Astrocyte (in vitro differentiated cells and primary cell): ENCODE results near the gene HSD17B2. TPM values are rescaled to one million over a fixed set of nuclear protein-coding genes. Genes with fewer than 3 reads are reported as not detected.

ENCODE experiments used
- DNase-seq: peaks from one replicate; pipeline ENCODE4 v3.0.0-alpha.2; 2010; ENCODE audit warnings: low read depth
- FAIRE-seq: peaks from 2 replicates; lab custom pipeline; 2011; peaks lifted over from hg19 to GRCh38; lab: Jason Lieb, UNC
- H2AFZ ChIP-seq: 2 replicates; pipeline ENCODE4 v1.6.0; 2012; ENCODE audit warnings: low read depth, low read length, inconsistent platforms
- H3K27ac ChIP-seq: 2 replicates; pipeline ENCODE4 v1.5.1; 2011; ENCODE audit warnings: low read depth, low read length, inconsistent platforms
- H3K27me3 ChIP-seq: 2 replicates; pipeline ENCODE4 v1.6.0; 2011; ENCODE audit warnings: low read length, inconsistent platforms; ENCODE audit not compliant: insufficient read depth
- H3K36me3 ChIP-seq: 2 replicates; pipeline ENCODE4 v1.5.1; 2011; ENCODE audit warnings: low read length, inconsistent platforms; ENCODE audit not compliant: insufficient read depth
- H3K4me1 ChIP-seq: 2 replicates; pipeline ENCODE4 v1.5.1; 2011; ENCODE audit warnings: low read length, inconsistent platforms; ENCODE audit not compliant: insufficient read depth
- H3K4me2 ChIP-seq: 2 replicates; pipeline ENCODE4 v1.6.0; 2012; ENCODE audit warnings: low read length, inconsistent platforms
- H3K4me3 ChIP-seq: 2 replicates; pipeline ENCODE4 v1.5.1; 2011; ENCODE audit warnings: low read depth, mild to moderate bottlenecking, low read length, inconsistent platforms; ENCODE audit not compliant: insufficient read depth
- H3K79me2 ChIP-seq: 2 replicates; pipeline ENCODE4 v1.6.0; 2012; ENCODE audit warnings: mild to moderate bottlenecking, low read length, inconsistent platforms; ENCODE audit not compliant: insufficient read depth
- H3K9ac ChIP-seq: 2 replicates; pipeline ENCODE4 v1.6.0; 2012; ENCODE audit warnings: mild to moderate bottlenecking, low read length, inconsistent platforms
- H3K9me3 ChIP-seq: 2 replicates; pipeline ENCODE4 v1.5.1; 2012; ENCODE audit warnings: low read depth, mild to moderate bottlenecking, low read length, inconsistent platforms; ENCODE audit not compliant: insufficient read depth
- H4K20me1 ChIP-seq: 2 replicates; pipeline ENCODE4 v1.6.0; 2012; ENCODE audit warnings: low read length, inconsistent platforms; ENCODE audit not compliant: insufficient read depth
- H3K27ac Mint-ChIP-seq: one replicate; pipeline ENCODE4 v1.8.0; 2021; ENCODE audit warnings: mild to moderate bottlenecking, mixed read lengths; ENCODE audit not compliant: unreplicated experiment
- H3K27me3 Mint-ChIP-seq: one replicate; pipeline ENCODE4 v1.8.0; 2021; ENCODE audit warnings: low read depth, mixed read lengths; ENCODE audit not compliant: unreplicated experiment
- H3K36me3 Mint-ChIP-seq: one replicate; pipeline ENCODE4 v1.8.0; 2021; ENCODE audit warnings: low read depth, mixed read lengths; ENCODE audit not compliant: unreplicated experiment
- H3K4me1 Mint-ChIP-seq: one replicate; pipeline ENCODE4 v1.8.0; 2021; ENCODE audit warnings: low read depth, mixed read lengths; ENCODE audit not compliant: unreplicated experiment
- H3K4me3 Mint-ChIP-seq: one replicate; pipeline ENCODE4 v1.8.0; 2021; ENCODE audit warnings: mild to moderate bottlenecking, moderate library complexity, mixed read lengths; ENCODE audit not compliant: unreplicated experiment
- H3K9me3 Mint-ChIP-seq: one replicate; pipeline ENCODE4 v1.8.0; 2021; ENCODE audit warnings: mild to moderate bottlenecking, mixed read lengths; ENCODE audit not compliant: unreplicated experiment
- CTCF ChIP-seq: IDR thresholded peaks from 2 replicates; pipeline ENCODE4 v1.5.1; 2011; ENCODE audit warnings: low read depth, mild to moderate bottlenecking, inconsistent platforms, low read length, moderate library complexity; ENCODE audit not compliant: insufficient read depth
- EZH2 ChIP-seq: IDR thresholded peaks from 2 replicates; pipeline ENCODE4 v1.6.1; 2012; ENCODE audit warnings: mild to moderate bottlenecking, low read length, inconsistent platforms; ENCODE audit not compliant: insufficient read depth
- total RNA-seq: library from RNA; stranded (reverse); gene quantifications from 2 replicates; pipeline ENCODE4 v1.2.1, GENCODE V29; 2021

HSD17B2 gene
- total RNA-seq, 1 donor from 2014 or later: 0.20 TPM

- FAIRE-seq (no peak), DNase-seq (no peak)
- Mint-ChIP-seq H3K36me3 (peaks cover 2% of the 10 kb centered on the region), H3K27ac (peak overlapping the region; percentile 30), H3K4me1 (peaks cover 4% of the 10 kb centered on the region), H3K4me3 (no peak overlapping the region), H3K27me3 (peaks cover 41% of the 10 kb centered on the region), H3K9me3 (peaks cover 1% of the 10 kb centered on the region)
- Histone ChIP-seq H3K9ac (no peak overlapping the region), H3K4me2 (no peak overlapping the region), H2AFZ (no peak overlapping the region), H3K4me1 (no peaks in the 10 kb centered on the region), H3K36me3 (no peaks in the 10 kb centered on the region), H3K9me3 (no peaks in the 10 kb centered on the region), H4K20me1 (no peaks in the 10 kb centered on the region), H3K4me3 (no peak overlapping the region), H3K27ac (no peak overlapping the region), H3K79me2 (no peaks in the 10 kb centered on the region), H3K27me3 (no peaks in the 10 kb centered on the region)
- no peak for TF ChIP-seq CTCF
- no peak for TF ChIP-seq EZH2
These were observed 50.1 kb downstream of the HSD17B2 start for GRCh38 chr16:82085011-82085779.

- no peak overlapping the region for H3K9ac ChIP-seq
- peaks cover 28% of the 10 kb centered on the region for H3K27me3 Mint-ChIP-seq
- no peak overlapping the region for H3K27ac Mint-ChIP-seq
- no peak overlapping the region for H3K4me3 ChIP-seq
- no peak overlapping the region for H3K4me2 ChIP-seq
- FAIRE-seq: no peak
- no peaks in the 10 kb centered on the region for H3K27me3 ChIP-seq
- no peak overlapping the region for H3K4me3 Mint-ChIP-seq
- H3K9me3 ChIP-seq: no peaks in the 10 kb centered on the region
- TF ChIP-seq EZH2: no peak
- TF ChIP-seq CTCF: no peak
- no peak overlapping the region for H3K27ac ChIP-seq
- peaks cover 5% of the 10 kb centered on the region for H3K4me1 ChIP-seq
- no peak overlapping the region for H2AFZ ChIP-seq
- peaks cover 2% of the 10 kb centered on the region for H3K36me3 Mint-ChIP-seq
- DNase-seq: no peak
- no peaks in the 10 kb centered on the region for H3K9me3 Mint-ChIP-seq
- no peaks in the 10 kb centered on the region for H3K36me3 ChIP-seq
- no peaks in the 10 kb centered on the region for H4K20me1 ChIP-seq
- peaks cover 27% of the 10 kb centered on the region for H3K4me1 Mint-ChIP-seq
- H3K79me2 ChIP-seq: no peaks in the 10 kb centered on the region
These were observed 53.4 kb downstream of the HSD17B2 start for GRCh38 chr16:82088483-82088882.

GRCh38 chr16:82091241-82091640 lies 56.2 kb downstream of the HSD17B2 start:
- Histone ChIP-seq H3K27me3 (no peaks in the 10 kb centered on the region), H4K20me1 (no peaks in the 10 kb centered on the region), H3K36me3 (no peaks in the 10 kb centered on the region), H3K9me3 (no peaks in the 10 kb centered on the region), H3K9ac (no peak overlapping the region), H3K4me2 (peak overlapping the region; percentile 39), H3K4me3 (no peak overlapping the region), H3K27ac (no peak overlapping the region), H3K4me1 (peaks cover 9% of the 10 kb centered on the region), H2AFZ (no peak overlapping the region), H3K79me2 (no peaks in the 10 kb centered on the region)
- H3K4me1 Mint-ChIP-seq: peaks cover 29% of the 10 kb centered on the region
- peaks cover 10% of the 10 kb centered on the region for H3K27me3 Mint-ChIP-seq
- no peaks in the 10 kb centered on the region for H3K9me3 Mint-ChIP-seq
- H3K27ac Mint-ChIP-seq: peak overlapping the region; percentile 85
- DNase-seq: peak; percentile 72
- TF ChIP-seq CTCF: no peak
- no peak for TF ChIP-seq EZH2
- no peak for FAIRE-seq
- no peak overlapping the region for H3K4me3 Mint-ChIP-seq
- H3K36me3 Mint-ChIP-seq: peaks cover 2% of the 10 kb centered on the region
